Fibroblast of the aortic adventitia (primary cell): Measurements from ENCODE around the gene FAP. TPM values are rescaled to one million over a fixed set of nuclear protein-coding genes. Genes with fewer than 3 reads are reported as not detected.

ENCODE experiments used
- DNase-seq: peaks from one replicate; pipeline ENCODE4 v3.0.0-alpha.2; 2010; ENCODE audit warnings: low read depth
- H3K4me3 ChIP-seq: 2 replicates; pipeline ENCODE4 v1.5.1; 2011; ENCODE audit warnings: low read depth, mild to moderate bottlenecking, control low read depth, low read length, moderate library complexity
- total RNA-seq: library from RNA; depleted of rRNA; stranded (reverse); fragments of >200 nt; gene quantifications from 2 replicates; pipeline ENCODE4 v1.2.3, GENCODE V29; 2012; ENCODE audit warnings: low replicate concordance
- TF ChIP-seq, protein P1 (sequence below): IDR thresholded peaks from 2 replicates; pipeline ENCODE4 v1.5.1; 2011; ENCODE audit warnings: mild to moderate bottlenecking, low read length, control low read depth, inconsistent platforms; ENCODE audit not compliant: insufficient read depth

FAP gene
- total RNA-seq, 1 donor: 228 TPM

DNA sequence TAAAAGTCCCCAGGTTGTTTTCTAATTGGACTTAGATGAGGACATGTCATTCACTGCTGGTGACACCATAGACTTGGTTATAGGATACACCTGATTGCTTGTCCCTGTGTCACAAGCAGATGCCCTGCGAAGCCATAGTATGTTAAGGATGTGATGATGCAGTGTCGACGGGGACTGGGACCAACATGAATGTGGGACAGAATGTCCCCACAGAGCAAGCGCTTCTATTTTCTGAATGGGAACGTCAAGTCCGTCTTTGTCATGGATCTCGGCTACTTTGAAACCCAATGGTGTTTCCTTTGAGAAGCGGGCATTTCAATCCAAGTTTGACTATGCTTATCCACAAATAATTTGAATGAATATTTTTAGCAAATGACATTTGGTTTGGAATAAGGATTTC, 93.3 kb downstream of the FAP start:
- no peak overlapping the region for H3K4me3 ChIP-seq
- TF ChIP-seq, protein P1, sequence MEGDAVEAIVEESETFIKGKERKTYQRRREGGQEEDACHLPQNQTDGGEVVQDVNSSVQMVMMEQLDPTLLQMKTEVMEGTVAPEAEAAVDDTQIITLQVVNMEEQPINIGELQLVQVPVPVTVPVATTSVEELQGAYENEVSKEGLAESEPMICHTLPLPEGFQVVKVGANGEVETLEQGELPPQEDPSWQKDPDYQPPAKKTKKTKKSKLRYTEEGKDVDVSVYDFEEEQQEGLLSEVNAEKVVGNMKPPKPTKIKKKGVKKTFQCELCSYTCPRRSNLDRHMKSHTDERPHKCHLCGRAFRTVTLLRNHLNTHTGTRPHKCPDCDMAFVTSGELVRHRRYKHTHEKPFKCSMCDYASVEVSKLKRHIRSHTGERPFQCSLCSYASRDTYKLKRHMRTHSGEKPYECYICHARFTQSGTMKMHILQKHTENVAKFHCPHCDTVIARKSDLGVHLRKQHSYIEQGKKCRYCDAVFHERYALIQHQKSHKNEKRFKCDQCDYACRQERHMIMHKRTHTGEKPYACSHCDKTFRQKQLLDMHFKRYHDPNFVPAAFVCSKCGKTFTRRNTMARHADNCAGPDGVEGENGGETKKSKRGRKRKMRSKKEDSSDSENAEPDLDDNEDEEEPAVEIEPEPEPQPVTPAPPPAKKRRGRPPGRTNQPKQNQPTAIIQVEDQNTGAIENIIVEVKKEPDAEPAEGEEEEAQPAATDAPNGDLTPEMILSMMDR: no peak
- DNase-seq: no peak

DNA sequence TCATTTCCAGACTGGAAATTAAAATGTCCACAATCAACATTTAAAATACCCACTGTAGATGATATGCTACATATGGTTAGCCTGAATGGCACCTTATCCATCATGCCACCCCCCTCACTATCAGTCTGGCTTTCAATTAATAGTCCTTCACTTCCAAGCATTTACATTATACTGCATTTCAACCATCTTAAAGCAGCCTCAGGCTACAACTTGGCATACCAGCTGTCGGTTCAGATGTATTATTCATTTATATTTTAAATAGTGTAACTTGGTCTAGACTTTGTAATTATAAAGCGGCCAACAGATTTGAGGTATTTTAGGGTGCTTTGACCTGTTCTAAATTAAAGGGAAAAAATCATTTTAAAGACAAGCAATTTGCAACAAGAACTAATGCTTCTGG, 93.8 kb downstream of the FAP start:
- H3K4me3 ChIP-seq: no peak overlapping the region
- TF ChIP-seq, protein P1: no peak
- no peak for DNase-seq

DNA sequence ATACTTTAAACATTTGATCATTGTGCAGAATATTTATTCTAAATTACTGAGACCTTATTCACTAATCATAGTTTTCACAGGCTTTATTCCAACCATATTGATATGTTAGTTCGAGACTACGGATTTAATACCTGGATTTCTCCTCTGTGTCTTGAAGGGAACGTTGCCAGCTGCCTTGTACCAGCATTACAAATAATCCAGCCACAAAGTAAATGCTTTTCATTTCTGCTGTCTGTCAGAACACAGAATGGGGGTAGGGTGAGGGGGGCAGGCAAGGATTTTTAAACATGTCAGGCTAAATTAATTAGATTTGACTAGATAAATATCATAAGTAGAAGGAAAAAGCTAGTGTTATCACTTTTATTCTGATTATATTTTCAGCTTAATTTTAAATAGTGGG, 94.3 kb downstream of the FAP start:
- no peak overlapping the region for H3K4me3 ChIP-seq
- TF ChIP-seq, protein P1: no peak
- DNase-seq: no peak

DNA sequence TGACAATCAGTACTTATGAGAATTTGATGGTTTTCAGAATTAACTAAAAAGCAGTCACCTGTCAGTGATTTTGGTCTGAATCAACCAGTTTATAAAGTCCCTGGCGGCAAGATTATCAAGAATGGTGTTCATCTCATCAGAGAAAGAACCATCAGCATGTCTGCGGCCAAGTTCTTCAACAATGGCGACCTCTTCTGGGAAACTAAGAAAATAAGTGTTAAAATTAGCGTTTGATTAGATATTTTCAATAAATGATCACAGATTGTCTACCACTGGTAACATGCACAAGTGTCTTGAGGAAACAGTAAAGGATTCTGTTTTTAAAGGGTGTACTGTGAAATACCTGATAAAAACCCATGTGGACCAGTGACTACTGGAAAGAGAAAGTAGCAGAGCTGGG, 99.3 kb downstream of the FAP start:
- DNase-seq: no peak
- H3K4me3 ChIP-seq: no peak overlapping the region
- TF ChIP-seq, protein P1: no peak

DNA sequence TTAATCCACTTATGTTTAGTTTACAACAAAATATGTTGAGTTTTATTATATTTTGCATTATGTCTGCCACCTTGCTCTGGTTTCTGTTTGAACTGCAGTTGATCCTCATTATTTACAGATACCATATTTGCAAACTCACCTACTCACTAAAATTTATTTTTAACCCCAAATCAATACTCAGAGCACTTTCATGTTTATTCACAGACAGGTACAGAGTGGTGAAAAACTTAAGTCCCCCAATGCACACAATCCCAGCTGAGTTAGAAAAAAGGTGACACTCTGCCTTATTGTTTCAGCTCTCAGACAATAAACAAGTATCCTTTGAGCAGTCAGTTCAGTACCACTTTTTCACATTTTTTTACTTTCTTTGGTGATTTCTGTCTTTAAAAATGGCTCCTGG, 104.9 kb downstream of the FAP start:
- DNase-seq: no peak
- H3K4me3 ChIP-seq: no peak overlapping the region
- TF ChIP-seq, protein P1: no peak

DNA sequence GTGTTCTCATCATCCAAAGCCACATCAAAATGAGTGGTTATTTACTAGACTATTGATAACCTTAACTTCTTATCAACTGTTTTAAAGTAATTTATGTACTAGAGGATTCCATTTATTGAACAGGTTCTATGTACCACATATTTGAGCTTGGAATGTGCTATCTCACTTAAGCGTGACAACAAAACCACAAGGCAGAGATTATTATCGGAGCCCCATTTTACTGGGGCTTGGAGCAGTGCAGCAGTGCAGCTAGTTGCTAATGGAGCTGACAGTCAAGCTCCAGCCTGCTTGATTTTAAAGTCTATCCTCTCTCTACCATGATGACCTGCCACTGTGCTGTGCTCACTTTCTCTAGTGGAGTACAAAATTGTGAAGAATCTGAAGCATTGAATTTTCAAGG, 115.8 kb downstream of the FAP start:
- TF ChIP-seq, protein P1: no peak
- no peak for DNase-seq
- no peak overlapping the region for H3K4me3 ChIP-seq

DNA sequence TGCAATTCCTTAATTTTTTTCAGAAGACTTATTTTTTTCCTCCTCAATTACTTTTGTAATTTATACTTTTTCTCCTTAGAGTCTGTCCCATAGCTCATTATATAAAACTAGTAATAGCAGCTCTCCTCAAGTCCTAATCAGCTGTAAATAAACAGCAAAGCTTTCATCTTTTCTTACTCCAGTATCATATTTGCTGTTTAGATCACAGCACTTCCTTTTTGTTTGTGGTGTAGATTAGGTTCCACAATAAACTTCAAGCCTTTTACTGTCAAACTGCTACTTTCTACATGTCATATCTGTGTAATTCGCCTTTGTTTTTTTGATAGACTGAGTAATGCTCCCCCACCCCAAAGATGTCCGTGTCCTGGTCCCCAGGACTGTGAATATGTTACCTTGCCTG, 116.7 kb downstream of the FAP start:
- no peak for DNase-seq
- TF ChIP-seq, protein P1: no peak
- no peak overlapping the region for H3K4me3 ChIP-seq
